MCF 10A (cell line): ENCODE measurements around the gene COMTD1. TPM values are rescaled to one million over a fixed set of nuclear protein-coding genes. Genes with fewer than 3 reads are reported as not detected.

Source experiments
- BruUV-seq: library from RNA; stranded (reverse); fragments of 400-500 nt; replicated peaks from 2 replicates; lab custom pipeline; 2021; lab: Mats Ljungman, UMichigan
- CTCF ChIA-PET: fragments of 300-600 bp; sonication (Branson Sonifier 250); formaldehyde crosslinking; extraction: SDS; loops from one replicate; lab custom pipeline; 2021; ENCODE audit warnings: antibody characterized with exemption, inconsistent platforms; lab: Yijun Ruan, JAX
- POLR2A ChIA-PET: fragments of 300-600, 350-650 bp; sonication (Branson Sonifier 250); formaldehyde crosslinking; extraction: SDS; loops from one replicate; lab custom pipeline; 2020; ENCODE audit warnings: antibody characterized with exemption, inconsistent platforms; lab: Yijun Ruan, JAX
- DNase-seq: peaks from one replicate; pipeline ENCODE4 v3.0.0-alpha.2; 2018; ENCODE audit not compliant: unreplicated experiment
- H3K27ac Mint-ChIP-seq: one replicate; pipeline ENCODE4 v1.8.0; 2022; ENCODE audit warnings: mild to moderate bottlenecking, low read depth, mixed read lengths; ENCODE audit not compliant: unreplicated experiment
- H3K27me3 Mint-ChIP-seq: one replicate; pipeline ENCODE4 v1.8.0; 2022; ENCODE audit warnings: mixed read lengths; ENCODE audit not compliant: insufficient read depth, unreplicated experiment
- H3K36me3 Mint-ChIP-seq: one replicate; pipeline ENCODE4 v1.8.0; 2022; ENCODE audit warnings: mild to moderate bottlenecking, moderate library complexity, mixed read lengths; ENCODE audit not compliant: insufficient read depth, unreplicated experiment
- H3K4me1 Mint-ChIP-seq: one replicate; pipeline ENCODE4 v1.8.0; 2022; ENCODE audit warnings: mixed read lengths; ENCODE audit not compliant: insufficient read depth, unreplicated experiment
- H3K4me3 Mint-ChIP-seq: one replicate; pipeline ENCODE4 v1.8.0; 2022; ENCODE audit warnings: mild to moderate bottlenecking, moderate library complexity, mixed read lengths; ENCODE audit not compliant: unreplicated experiment
- H3K9me3 Mint-ChIP-seq: one replicate; pipeline ENCODE4 v1.8.0; 2022; ENCODE audit warnings: mixed read lengths; ENCODE audit not compliant: unreplicated experiment
- intact Hi-C: fragments of 100-400 bp; cut with micrococcal nuclease; formaldehyde crosslinking; loops from 2 replicates; pipeline ENCODE4 v1.14.1; 2022
- total RNA-seq: library from RNA; stranded (reverse); gene quantifications from 2 replicates; pipeline ENCODE4 v1.2.3, GENCODE V29; 2022
- TF ChIP-seq, protein P1 (sequence below): fragments of 200-600 bp; IDR thresholded peaks from one replicate; pipeline ENCODE4 v1.8.0; 2022; ENCODE audit warnings: antibody characterized with exemption, mild to moderate bottlenecking; ENCODE audit not compliant: unreplicated experiment

COMTD1 gene
- total RNA-seq, 1 experiment from 2014 or later = 34.3 TPM

DNA sequence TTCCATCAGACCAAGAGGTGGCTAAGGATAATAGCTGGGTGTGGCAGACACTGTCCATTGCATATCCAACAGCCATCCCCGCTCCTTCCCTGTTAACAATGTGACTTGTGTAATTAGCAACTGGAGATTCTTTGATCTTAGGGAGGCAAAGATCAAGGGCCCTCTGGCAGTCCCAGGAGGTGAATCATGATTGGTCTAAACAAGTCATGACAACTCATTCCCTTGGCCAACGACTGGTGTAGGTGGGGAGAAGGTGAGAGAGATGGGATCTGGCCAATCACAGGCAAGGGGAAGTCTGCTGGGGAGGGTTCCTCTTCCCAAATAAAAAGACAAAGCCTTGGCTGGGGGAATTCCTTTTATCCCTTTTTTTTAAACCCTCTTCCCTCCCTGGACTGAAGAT, 46.2 kb upstream of the COMTD1 start:
- H3K4me3 Mint-ChIP-seq = no peak overlapping the region
- ChIA-PET POLR2A (interaction anchor here (1.0 kb wide), 1 partner anchor 13 kb away, joined by 3 read pairs; no protein-coding TSS in a partner anchor), CTCF (interaction anchor here (0.8 kb wide), 1 partner anchor 1562 kb away, joined by 3 read pairs; no protein-coding TSS in a partner anchor)
- no TSS peak for BruUV-seq
- DNase-seq = peak; percentile 41
- no peaks in the 10 kb centered on the region for H3K9me3 Mint-ChIP-seq
- H3K4me1 Mint-ChIP-seq = no peaks in the 10 kb centered on the region
- H3K27me3 Mint-ChIP-seq = no peaks in the 10 kb centered on the region
- intact Hi-C loops = no loop called here
- TF ChIP-seq, protein P1, sequence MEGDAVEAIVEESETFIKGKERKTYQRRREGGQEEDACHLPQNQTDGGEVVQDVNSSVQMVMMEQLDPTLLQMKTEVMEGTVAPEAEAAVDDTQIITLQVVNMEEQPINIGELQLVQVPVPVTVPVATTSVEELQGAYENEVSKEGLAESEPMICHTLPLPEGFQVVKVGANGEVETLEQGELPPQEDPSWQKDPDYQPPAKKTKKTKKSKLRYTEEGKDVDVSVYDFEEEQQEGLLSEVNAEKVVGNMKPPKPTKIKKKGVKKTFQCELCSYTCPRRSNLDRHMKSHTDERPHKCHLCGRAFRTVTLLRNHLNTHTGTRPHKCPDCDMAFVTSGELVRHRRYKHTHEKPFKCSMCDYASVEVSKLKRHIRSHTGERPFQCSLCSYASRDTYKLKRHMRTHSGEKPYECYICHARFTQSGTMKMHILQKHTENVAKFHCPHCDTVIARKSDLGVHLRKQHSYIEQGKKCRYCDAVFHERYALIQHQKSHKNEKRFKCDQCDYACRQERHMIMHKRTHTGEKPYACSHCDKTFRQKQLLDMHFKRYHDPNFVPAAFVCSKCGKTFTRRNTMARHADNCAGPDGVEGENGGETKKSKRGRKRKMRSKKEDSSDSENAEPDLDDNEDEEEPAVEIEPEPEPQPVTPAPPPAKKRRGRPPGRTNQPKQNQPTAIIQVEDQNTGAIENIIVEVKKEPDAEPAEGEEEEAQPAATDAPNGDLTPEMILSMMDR = no peak
- no peak overlapping the region for H3K27ac Mint-ChIP-seq
- H3K36me3 Mint-ChIP-seq = no peaks in the 10 kb centered on the region

GRCh38 chr10:75280236-75280635, 44.5 kb upstream of the COMTD1 start:
- intact Hi-C loops = no loop called here
- POLR2A ChIA-PET = no interaction called here
- H3K27me3 Mint-ChIP-seq = no peaks in the 10 kb centered on the region
- DNase-seq = no peak
- no peaks in the 10 kb centered on the region for H3K36me3 Mint-ChIP-seq
- CTCF ChIA-PET = interaction anchor here (0.6 kb wide), 1 partner anchor 1400 kb away, joined by 3 read pairs; no protein-coding TSS in a partner anchor
- TF ChIP-seq, protein P1 = no peak
- no peaks in the 10 kb centered on the region for H3K4me1 Mint-ChIP-seq
- H3K27ac Mint-ChIP-seq = no peak overlapping the region
- no peak overlapping the region for H3K4me3 Mint-ChIP-seq
- no peaks in the 10 kb centered on the region for H3K9me3 Mint-ChIP-seq
- BruUV-seq = no TSS peak

- ChIA-PET POLR2A (interaction anchor here (0.6 kb wide), 1 partner anchor 128 kb away, joined by 4 read pairs; no protein-coding TSS in a partner anchor), CTCF (no interaction called here)
- Mint-ChIP-seq H3K4me1 (no peaks in the 10 kb centered on the region), H3K4me3 (no peak overlapping the region), H3K9me3 (no peaks in the 10 kb centered on the region), H3K27ac (no peak overlapping the region), H3K27me3 (no peaks in the 10 kb centered on the region), H3K36me3 (no peaks in the 10 kb centered on the region)
- intact Hi-C loops = no loop called here
- no TSS peak for BruUV-seq
- TF ChIP-seq, protein P1 = no peak
- no peak for DNase-seq
Observed at GRCh38 chr10:75276069-75276872, 40.5 kb upstream of the COMTD1 start.

GRCh38 chr10:75272896-75273295, 37.1 kb upstream of the COMTD1 start:
- POLR2A ChIA-PET = interaction anchor here (0.9 kb wide), 1 partner anchor 22 kb away, joined by 3 read pairs; no protein-coding TSS in a partner anchor
- H3K9me3 Mint-ChIP-seq = no peaks in the 10 kb centered on the region
- no peaks in the 10 kb centered on the region for H3K36me3 Mint-ChIP-seq
- CTCF ChIA-PET = no interaction called here
- no peaks in the 10 kb centered on the region for H3K27me3 Mint-ChIP-seq
- TF ChIP-seq, protein P1 = no peak
- H3K27ac Mint-ChIP-seq = no peak overlapping the region
- no peaks in the 10 kb centered on the region for H3K4me1 Mint-ChIP-seq
- no TSS peak for BruUV-seq
- no peak for DNase-seq
- intact Hi-C loops = no loop called here
- H3K4me3 Mint-ChIP-seq = no peak overlapping the region
